NCI-H1417 (cell line): ENCODE measurements around the gene MMP23B.
"Not testable (repeated sequence)": the region's sequence is repeated elsewhere in the genome, so short reads cannot be mapped to it uniquely, and the experiment has no call there.

Experiments
- DNase-seq, 3 experiments: peaks; one replicate each; lab custom pipeline; 2025; lab: John Stamatoyannopoulos, UW

MMP23B gene

DNA sequence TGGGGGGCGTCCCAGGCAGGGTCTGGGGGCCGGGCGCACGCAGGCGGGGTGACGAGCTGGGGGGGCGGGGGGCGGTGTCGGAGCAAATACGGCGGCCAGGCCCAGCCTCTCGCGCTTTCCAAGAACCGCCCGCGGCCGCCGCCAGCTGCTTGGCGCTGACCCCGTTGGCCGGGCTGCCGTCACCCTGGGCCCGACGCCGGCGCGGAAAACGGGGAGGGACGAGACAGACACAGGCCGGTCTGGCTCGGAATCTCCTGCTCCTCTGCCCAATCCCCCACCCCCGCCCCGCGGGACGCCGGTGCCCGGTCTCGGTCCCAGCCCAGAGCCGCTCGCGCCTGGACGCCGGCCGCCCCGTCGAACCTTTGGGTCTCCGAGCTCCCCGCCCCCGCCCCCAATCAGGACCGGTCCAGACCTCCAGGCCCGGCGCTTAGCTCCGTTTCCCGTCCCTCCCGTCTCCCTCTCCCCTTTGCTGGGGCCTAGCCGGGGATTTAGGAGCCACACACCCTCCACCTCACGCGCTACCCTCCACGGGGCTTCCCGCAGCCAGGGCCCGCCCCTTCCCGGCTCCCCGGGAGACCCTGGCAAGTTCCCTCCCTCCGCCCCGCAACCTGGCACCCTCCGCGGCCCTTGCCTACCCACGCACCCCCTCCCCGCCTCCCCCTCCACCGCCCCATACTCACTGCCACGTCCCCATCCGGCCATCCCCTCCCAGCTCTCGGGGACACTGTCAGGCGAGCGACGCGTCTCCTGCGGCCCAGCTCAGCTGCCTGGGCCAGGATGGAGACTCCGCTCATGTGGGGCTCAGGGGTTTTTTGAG, 800 bp upstream of the MMP23B start:
- DNase-seq, result no peak

- not testable (repeated sequence) for DNase-seq
These were observed 1.4 kb downstream of the MMP23B start for GRCh38 chr1:1633409-1633808.

DNA sequence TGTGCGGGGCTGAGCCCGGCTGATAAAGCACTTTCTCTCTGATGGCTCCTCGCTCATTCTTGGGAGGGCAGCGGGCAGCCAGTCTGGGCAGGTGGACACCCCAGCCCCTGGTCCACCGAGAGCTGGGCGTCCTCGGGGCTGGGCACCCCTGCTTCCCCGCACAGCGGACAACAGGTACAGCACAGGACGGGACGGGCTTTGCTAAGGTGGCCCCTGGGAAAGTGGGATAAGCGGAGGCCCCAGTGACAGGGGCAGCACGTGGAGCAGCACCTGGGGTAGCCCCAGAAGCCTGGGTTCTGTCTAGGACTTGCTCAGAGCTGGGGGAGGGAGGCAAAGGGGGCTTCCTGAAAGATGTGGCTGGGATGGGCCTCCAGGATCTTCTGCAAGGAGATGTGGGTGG, 2.6 kb downstream of the MMP23B start:
- not testable (repeated sequence) for DNase-seq

GRCh38 chr1:1636621-1637478, 4.9 kb downstream of the MMP23B start:
- not testable (repeated sequence) for DNase-seq

DNA sequence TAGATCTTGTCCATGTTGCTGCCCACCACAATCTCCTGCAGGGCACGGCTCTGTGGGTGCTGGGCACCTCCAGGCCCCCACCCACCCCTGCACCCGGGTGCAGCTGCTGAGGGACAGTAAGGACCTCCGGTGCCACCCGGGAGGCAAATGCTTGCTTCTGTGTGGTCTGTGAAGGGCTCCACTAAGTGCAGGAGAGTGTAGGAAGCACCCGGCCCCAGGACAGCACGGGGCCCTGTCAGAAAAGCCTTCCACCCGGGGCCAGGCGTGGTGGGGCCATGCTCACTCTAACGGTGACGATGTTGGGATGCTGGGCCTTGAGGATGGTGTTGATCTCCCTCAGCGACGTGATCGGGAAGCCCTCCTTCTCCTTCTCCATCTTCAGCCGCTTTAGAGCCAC, 5.5 kb downstream of the MMP23B start:
- not testable (repeated sequence) for DNase-seq

GRCh38 chr1:1638528-1638927, 6.6 kb downstream of the MMP23B start:
- not testable (repeated sequence) for DNase-seq

GRCh38 chr1:1639368-1639767, 7.4 kb downstream of the MMP23B start:
- DNase-seq, result not testable (repeated sequence)

DNA sequence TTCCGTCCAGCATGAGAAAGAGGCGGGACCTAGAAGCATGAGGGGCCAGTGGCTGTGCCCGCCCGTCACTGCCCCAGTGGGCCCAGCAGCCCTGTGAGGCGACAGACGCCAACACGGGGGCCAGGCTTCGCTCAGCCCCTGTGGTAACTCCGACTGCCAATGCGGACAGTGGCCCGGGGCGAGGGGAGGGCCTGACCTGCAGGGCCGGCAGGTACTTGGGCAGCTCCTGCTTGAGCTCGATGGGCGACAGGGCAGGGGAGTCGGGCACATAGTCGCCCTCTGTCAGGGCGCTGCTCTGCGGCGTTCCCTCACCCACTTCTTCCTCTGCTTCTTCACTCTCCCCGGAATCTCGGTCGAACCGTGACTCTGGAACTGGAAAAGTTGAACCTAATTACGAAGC, 8.1 kb downstream of the MMP23B start:
- DNase-seq, result not testable (repeated sequence)

- DNase-seq, result not testable (repeated sequence)
These were observed 8.9 kb downstream of the MMP23B start for GRCh38 chr1:1640711-1641461.

- DNase-seq, result not testable (repeated sequence)
These were observed 14.4 kb downstream of the MMP23B start for GRCh38 chr1:1646326-1646725.

GRCh38 chr1:1647567-1648241, 15.7 kb downstream of the MMP23B start:
- not testable (repeated sequence) for DNase-seq

- DNase-seq, result not testable (repeated sequence)
These were observed 16.3 kb downstream of the MMP23B start for GRCh38 chr1:1648265-1648664.

GRCh38 chr1:1658583-1659549, 26.9 kb downstream of the MMP23B start, which contains the start of gene CDK11B:
Gene CDK11B (minus strand): TSS chr1:1659004. CDS start chr1:1657485, 1,519 bp downstream.
- DNase-seq, result peak; percentile 94 to 97 (median 95)

DNA sequence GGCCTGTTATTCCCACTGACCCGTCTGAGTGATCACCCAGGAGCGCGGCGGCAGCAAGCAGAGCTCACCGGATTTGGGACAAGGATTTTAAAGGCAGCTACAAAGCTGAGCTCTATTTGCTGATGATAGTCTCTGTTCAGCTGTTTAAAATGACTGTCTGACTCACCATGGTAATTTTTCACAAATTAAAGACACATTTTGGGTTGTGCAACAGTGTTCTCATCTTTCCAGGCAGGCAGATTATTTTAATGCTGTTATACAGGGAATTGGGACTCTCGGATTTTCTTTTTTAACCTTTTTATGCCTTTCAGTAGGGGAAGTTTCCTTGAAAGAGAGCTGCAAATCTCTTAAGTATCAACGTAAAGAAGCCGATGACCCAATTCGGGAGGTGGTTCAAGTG, 30.4 kb downstream of the MMP23B start:
- not testable (repeated sequence) for DNase-seq

- DNase-seq, result not testable (repeated sequence)
These were observed 31.0 kb downstream of the MMP23B start for GRCh38 chr1:1662830-1663560.

DNA sequence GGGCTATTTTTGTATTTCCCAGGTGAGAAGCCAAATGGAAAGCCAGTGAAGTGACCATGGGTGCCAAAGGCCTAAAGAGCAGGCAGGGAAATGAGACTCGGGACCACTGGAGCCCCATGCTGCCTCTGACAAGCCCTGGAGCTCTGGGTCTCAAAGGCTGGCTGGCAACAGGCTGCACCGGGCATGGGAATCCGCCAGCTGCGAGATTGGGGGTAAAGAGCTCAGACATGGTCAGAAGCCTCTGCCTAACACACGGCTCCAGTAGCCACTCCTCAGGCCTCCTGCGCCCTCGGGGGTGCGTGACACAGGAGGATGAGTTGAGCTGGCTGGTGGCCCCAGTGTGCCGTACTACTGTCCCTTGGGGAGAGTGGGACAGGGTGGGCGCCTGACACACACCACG, 32.3 kb downstream of the MMP23B start:
- DNase-seq, result not testable (repeated sequence)

DNA sequence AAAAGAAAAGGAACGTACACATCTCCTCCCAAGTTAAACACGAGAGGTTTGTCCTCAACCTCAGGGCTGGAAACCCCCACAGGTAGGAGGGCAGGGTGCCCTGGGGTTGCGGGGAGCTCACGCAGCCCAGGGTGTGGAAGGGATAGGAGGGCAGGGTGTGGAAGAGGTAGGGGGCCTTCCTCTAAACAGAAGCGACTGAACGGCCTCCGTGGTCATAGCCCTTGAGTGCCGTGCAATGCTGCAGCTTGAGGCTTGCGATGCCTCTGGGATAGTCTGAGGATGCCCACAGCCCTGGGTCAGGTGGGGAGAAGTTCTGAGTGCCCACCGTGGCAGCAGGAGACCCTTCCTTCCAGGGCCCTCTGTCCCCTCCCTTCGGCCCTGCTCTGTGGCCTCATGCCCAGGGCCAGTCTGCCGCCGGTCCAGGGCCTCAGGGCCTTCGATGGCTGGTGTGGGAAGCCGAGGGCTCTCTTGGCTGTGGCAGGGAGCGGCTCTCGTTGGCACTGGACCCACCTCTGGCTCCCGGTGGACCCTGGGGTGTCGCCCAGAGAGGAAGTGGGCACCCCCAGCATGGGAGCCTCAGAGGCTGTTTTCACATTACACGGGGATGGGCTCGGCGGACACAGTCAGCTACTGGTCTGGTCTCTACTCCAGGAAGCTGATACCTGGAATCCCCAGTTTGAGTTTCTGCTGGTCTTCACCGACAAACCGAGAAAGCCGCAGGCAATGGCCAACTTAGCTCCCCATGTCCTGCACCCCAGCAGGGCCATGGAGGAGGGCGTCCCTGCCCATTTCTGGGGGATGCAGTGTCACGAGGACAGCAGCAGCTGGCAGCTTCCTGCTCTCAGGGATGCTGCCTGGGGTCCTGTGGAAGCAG, 33.2 kb downstream of the MMP23B start:
- no peak for DNase-seq

DNA sequence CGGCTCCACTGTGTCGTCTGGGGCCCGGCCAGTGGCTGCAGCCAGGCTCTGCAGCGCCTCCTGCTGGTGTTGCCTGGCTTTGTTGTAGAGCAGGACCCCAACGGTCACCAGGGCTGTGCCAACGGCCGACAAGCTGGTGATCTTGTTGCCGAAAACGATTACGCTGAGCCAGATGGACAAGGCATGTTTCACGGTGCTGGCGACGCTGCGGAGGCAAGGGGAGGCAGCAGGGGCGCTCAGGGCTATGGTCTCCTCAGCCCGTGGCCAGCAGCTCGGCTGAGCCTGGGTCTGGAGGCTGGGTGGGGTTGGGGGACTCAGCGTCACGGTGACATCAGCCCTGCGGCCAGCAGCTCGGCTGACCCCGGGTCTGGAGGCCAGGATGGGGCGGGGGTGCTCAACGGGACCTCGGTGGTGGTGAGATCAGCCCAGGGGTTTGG, 33.9 kb downstream of the MMP23B start:
- peak in 1 of 3 experiments; percentile 2 for DNase-seq
